Glutamatergic neuron (in vitro differentiated cells): ENCODE data around the gene FUT9. TPM values are rescaled to one million over a fixed set of nuclear protein-coding genes. Genes with fewer than 3 reads are reported as not detected.

ENCODE experiments used
- DNase-seq: peaks from one replicate; pipeline ENCODE4 v3.0.0; 2022
- H3K27ac Mint-ChIP-seq: one replicate; pipeline ENCODE4 v1.8.0; 2020; ENCODE audit warnings: mild to moderate bottlenecking, mixed read lengths, inconsistent platforms; ENCODE audit not compliant: unreplicated experiment
- H3K27me3 Mint-ChIP-seq: one replicate; pipeline ENCODE4 v1.8.0; 2020; ENCODE audit warnings: mild to moderate bottlenecking, moderate library complexity, mixed read lengths, inconsistent platforms; ENCODE audit not compliant: unreplicated experiment
- H3K36me3 Mint-ChIP-seq: one replicate; pipeline ENCODE4 v1.8.0; 2020; ENCODE audit warnings: mild to moderate bottlenecking, mixed read lengths, inconsistent platforms; ENCODE audit not compliant: unreplicated experiment
- H3K4me1 Mint-ChIP-seq: one replicate; pipeline ENCODE4 v1.8.0; 2020; ENCODE audit warnings: mild to moderate bottlenecking, low read depth, mixed read lengths, inconsistent platforms; ENCODE audit not compliant: unreplicated experiment
- H3K4me3 Mint-ChIP-seq: one replicate; pipeline ENCODE4 v1.8.0; 2020; ENCODE audit warnings: mild to moderate bottlenecking, mixed read lengths, inconsistent platforms; ENCODE audit not compliant: unreplicated experiment
- H3K9me3 Mint-ChIP-seq: one replicate; pipeline ENCODE4 v1.8.0; 2020; ENCODE audit warnings: mild to moderate bottlenecking, moderate library complexity, mixed read lengths, inconsistent platforms; ENCODE audit not compliant: unreplicated experiment
- total RNA-seq: library from RNA; stranded (reverse); fragmentation: NEBNext Ultra II Directional; extraction: Animal tissue kit (Norgen Biotek cat#: 25700); gene quantifications from one replicate; pipeline ENCODE4 v1.2.1, GENCODE V29; 2021; ENCODE audit not compliant: unreplicated experiment
- TF ChIP-seq, protein P1 (sequence below): fragments of 200-600 bp; sonication (generic); IDR thresholded peaks from one replicate; pipeline ENCODE4 v1.5.0; 2021; ENCODE audit not compliant: partially characterized antibody, unreplicated experiment

Gene FUT9
- total RNA-seq, 1 donor from 2014 or later: 0.54 TPM

DNA sequence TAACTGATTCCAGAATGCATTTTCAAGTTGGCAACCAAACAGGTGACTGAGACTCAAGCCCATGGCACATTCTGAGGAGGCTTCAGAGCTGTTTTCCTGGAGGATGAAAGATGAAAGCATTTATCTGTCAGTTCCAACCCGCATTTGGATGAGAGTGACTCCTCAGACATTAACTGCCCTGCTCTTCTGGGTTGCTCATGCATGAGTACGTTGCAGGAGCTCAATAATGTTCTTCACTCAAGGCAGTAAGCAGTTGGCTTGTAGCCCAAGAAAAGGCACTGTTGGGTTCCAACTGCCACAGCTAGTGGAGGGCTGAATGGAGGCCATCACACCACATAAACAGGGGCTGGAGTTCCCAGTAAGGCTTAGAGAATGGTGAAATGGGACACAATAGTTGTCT is 155.3 kb downstream of the FUT9 start:
- Mint-ChIP-seq H3K4me3 (no peak overlapping the region), H3K27me3 (no peaks in the 10 kb centered on the region), H3K9me3 (no peaks in the 10 kb centered on the region), H3K36me3 (no peaks in the 10 kb centered on the region), H3K27ac (no peak overlapping the region), H3K4me1 (no peaks in the 10 kb centered on the region)
- TF ChIP-seq, protein P1, sequence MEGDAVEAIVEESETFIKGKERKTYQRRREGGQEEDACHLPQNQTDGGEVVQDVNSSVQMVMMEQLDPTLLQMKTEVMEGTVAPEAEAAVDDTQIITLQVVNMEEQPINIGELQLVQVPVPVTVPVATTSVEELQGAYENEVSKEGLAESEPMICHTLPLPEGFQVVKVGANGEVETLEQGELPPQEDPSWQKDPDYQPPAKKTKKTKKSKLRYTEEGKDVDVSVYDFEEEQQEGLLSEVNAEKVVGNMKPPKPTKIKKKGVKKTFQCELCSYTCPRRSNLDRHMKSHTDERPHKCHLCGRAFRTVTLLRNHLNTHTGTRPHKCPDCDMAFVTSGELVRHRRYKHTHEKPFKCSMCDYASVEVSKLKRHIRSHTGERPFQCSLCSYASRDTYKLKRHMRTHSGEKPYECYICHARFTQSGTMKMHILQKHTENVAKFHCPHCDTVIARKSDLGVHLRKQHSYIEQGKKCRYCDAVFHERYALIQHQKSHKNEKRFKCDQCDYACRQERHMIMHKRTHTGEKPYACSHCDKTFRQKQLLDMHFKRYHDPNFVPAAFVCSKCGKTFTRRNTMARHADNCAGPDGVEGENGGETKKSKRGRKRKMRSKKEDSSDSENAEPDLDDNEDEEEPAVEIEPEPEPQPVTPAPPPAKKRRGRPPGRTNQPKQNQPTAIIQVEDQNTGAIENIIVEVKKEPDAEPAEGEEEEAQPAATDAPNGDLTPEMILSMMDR: no peak
- DNase-seq: no peak

DNA sequence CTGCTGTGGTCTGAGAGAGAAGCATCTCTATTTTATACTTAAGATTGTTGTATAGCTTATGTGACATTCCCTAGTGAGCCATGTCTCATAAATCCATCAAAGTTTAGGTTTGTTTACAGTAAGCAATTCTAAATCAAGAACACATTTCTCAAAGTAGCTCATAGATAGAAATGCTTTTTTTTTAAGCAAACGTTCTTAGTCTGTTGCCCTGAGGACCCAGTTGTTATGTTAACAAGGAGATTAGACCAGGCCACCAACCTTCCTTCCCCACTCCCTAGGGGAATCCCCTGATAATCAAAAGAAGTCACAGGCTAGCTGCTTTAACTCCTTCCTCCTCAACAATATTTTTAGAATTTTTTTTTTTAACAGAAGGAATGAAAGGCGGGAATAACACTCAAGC is 169.0 kb downstream of the FUT9 start:
- Mint-ChIP-seq H3K36me3 (peaks cover 5% of the 10 kb centered on the region), H3K9me3 (peaks cover 1% of the 10 kb centered on the region), H3K27ac (no peak overlapping the region), H3K4me1 (no peaks in the 10 kb centered on the region), H3K27me3 (no peaks in the 10 kb centered on the region), H3K4me3 (no peak overlapping the region)
- DNase-seq: no peak
- TF ChIP-seq, protein P1: no peak

- Mint-ChIP-seq H3K9me3 (peaks cover 1% of the 10 kb centered on the region), H3K27me3 (no peaks in the 10 kb centered on the region), H3K4me3 (no peak overlapping the region), H3K4me1 (no peaks in the 10 kb centered on the region), H3K27ac (no peak overlapping the region), H3K36me3 (peaks cover 5% of the 10 kb centered on the region)
- TF ChIP-seq, protein P1: no peak
- no peak for DNase-seq
Observed at GRCh38 chr6:96186094-96186493, 170.3 kb downstream of the FUT9 start.

- DNase-seq: no peak
- Mint-ChIP-seq H3K4me3 (no peak overlapping the region), H3K27me3 (no peaks in the 10 kb centered on the region), H3K36me3 (peaks cover 5% of the 10 kb centered on the region), H3K4me1 (no peaks in the 10 kb centered on the region), H3K27ac (no peak overlapping the region), H3K9me3 (no peaks in the 10 kb centered on the region)
- TF ChIP-seq, protein P1: no peak
Observed at GRCh38 chr6:96186516-96187195, 170.9 kb downstream of the FUT9 start.

DNA sequence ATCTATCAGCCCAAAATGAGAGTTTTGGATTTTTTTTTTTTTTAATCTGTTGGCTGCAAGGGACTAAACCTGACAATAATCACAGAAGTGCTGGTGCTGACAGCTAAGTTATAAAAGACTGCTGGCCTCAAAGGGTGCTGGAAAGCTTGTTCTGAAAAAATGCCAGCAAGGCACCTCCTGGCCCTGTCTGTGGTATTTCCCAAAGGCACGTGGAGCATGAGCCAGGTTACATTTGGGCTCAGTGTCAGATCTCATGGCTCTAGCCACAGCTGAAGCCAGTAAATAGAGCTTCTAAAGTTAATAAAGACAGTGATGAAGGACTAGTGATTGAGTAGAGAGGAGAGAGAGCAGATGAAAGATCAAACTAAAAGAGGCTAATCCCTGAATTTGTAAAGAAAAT is 178.9 kb downstream of the FUT9 start:
- Mint-ChIP-seq H3K4me1 (no peaks in the 10 kb centered on the region), H3K9me3 (peaks cover 2% of the 10 kb centered on the region), H3K4me3 (no peak overlapping the region), H3K27me3 (no peaks in the 10 kb centered on the region), H3K36me3 (no peaks in the 10 kb centered on the region), H3K27ac (no peak overlapping the region)
- TF ChIP-seq, protein P1: no peak
- no peak for DNase-seq
